GM21528 (cell line): ENCODE measurements around the gene HBD.

Experiments
- ATAC-seq: cut with Tn5 transposase; IDR thresholded peaks from one replicate; pipeline ENCODE4 v1.9.1; 2021; ENCODE audit warnings: mild to moderate bottlenecking, moderate library complexity; ENCODE audit not compliant: unreplicated experiment, low FRiP score

HBD gene

GRCh38 chr11:5235364-5236095 is 1.2 kb upstream of the HBD start:
- no peak for ATAC-seq

DNA sequence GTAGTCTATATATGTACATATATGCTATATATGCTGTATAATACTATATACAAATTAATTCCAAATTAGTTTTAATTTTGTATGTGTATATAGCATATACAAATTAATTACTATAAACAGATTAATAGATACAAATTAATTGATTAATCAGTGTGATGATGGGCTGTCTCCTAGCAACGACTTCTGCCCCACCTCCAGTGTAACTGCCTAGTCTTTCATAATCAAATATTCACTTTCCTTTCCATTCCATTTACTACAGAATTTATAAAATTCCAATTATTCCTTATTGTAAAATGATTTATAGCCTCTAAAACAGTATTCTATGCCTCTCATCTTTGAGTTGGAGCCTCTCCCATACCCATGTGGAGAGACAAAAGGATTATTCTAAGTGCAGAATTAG is 976 bp downstream of the HBD start:
- no peak for ATAC-seq

- no peak for ATAC-seq
Measured at GRCh38 chr11:5232821-5233220, 1.5 kb downstream of the HBD start.

- no peak for ATAC-seq
Measured at GRCh38 chr11:5232176-5232575, 2.1 kb downstream of the HBD start.

DNA sequence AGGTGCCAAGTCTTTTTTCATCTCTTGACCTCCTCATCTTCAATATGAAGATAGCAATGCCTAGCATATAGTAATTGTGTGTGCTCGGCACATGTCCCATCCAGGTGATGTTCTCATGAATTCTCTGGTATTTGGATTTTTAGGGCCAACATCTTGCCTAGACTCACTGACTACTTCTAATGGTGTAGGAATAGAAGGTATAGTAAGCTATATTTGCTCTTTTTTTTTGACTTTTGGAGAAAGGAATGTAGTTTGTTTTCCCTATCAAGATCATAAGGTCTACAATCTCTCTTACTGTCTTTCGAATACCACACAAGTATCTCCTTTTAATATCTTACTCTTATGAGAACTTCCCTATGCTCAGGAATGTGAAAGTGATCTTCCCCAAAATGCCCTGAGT is 3.2 kb downstream of the HBD start:
- no peak for ATAC-seq

DNA sequence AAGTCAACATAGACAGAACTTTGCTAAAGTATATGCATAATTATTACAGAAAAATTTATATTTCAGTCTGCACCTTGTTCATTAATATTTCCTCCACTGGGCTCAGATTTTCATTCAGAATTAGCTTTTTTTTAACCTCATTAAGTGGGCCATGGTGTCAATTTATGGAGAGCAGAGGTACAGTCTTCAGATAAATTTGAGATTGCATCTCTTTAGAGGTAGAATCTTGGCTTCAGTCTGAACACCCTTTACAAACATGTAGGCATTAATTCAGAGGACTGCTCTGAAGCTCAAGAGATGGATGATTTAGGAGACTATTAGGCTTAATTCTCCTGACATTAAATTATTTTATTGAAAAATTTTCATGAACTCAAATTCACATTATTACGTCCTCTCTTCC is 4.0 kb downstream of the HBD start:
- ATAC-seq: no peak

GRCh38 chr11:5229796-5230195 is 4.5 kb downstream of the HBD start:
- ATAC-seq: no peak

DNA sequence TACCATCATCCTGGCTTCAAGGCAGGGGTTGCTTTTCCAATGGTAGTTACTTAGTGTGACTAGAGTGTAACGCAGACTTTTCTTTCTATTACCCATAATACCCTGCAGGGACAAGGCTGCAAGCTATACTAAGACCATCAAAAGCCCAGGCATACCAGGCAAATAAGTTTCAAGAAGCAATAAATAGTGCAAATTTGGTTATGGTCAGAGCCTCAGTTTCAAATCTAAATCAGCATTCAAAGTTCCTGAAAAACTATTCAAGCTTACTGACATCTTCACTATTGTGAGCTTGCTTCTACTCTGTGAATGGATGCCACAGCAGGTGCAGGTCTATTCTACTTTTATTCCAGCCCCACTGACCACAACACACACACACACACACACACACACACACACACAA is 4.9 kb downstream of the HBD start:
- no peak for ATAC-seq

DNA sequence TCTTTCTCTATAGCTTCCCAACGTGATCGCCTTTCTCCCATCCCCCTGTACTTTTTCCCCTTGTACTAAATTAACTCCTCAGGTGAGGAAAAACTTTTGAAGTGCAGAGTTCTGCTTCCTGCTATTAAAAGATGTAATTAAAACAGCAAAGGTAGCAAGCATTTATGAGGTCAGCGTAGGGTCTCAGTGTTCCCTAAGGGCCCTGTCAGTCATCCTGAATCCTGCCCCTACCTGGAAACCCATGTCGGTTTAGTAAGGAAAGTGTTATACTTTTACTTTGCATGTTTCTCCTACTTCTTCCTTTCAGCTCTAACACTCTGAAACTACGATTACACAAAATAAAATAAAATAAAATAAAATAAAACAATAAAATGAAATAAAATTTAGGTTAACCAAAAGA is 6.2 kb downstream of the HBD start:
- no peak for ATAC-seq

DNA sequence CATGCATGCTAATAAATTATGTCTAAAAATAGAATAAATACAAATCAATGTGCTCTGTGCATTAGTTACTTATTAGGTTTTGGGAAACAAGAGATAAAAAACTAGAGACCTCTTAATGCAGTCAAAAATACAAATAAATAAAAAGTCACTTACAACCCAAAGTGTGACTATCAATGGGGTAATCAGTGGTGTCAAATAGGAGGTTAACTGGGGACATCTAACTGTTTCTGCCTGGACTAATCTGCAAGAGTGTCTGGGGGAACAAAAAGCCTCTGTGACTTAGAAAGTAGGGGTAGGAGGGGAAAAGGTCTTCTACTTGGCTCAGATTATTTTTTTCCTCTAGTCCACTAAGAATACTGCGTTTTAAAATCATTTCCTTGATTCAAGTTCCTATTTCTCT is 6.6 kb downstream of the HBD start:
- ATAC-seq: no peak

- ATAC-seq: no peak
Measured at GRCh38 chr11:5226732-5227310, 7.5 kb downstream of the HBD start, which contains the start of gene HBB. Gene HBB, minus strand, starts transcription at chr11:5227071. Its CDS starts 50 bp downstream, at chr11:5227021.

GRCh38 chr11:5225480-5225871 is 8.8 kb downstream of the HBD start:
- ATAC-seq: no peak

- ATAC-seq: no peak
Measured at GRCh38 chr11:5224538-5225479, 9.5 kb downstream of the HBD start.

- ATAC-seq: no peak
Measured at GRCh38 chr11:5223686-5224085, 10.6 kb downstream of the HBD start.

DNA sequence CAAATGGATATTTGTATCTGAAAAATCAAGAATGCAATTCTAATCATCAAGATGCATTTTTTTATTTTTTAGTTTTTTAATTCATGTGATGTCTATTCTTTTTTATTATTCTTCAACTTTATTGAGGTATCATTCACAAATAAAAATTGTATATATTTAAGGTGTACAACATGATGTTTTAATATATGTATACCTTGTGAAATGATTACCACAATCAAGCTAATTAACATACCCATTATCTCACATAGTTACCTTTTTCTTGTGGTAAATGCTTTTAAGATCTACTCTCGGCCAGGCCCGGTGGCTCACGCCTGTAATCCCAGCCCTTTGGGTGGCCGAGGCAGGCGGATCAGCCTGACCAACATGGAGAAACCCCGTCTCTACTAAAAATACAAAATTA is 11.1 kb downstream of the HBD start:
- no peak for ATAC-seq

- ATAC-seq: no peak
Measured at GRCh38 chr11:5210376-5210885, 23.9 kb downstream of the HBD start.

- no peak for ATAC-seq
Measured at GRCh38 chr11:5204787-5205186, 29.5 kb downstream of the HBD start.

DNA sequence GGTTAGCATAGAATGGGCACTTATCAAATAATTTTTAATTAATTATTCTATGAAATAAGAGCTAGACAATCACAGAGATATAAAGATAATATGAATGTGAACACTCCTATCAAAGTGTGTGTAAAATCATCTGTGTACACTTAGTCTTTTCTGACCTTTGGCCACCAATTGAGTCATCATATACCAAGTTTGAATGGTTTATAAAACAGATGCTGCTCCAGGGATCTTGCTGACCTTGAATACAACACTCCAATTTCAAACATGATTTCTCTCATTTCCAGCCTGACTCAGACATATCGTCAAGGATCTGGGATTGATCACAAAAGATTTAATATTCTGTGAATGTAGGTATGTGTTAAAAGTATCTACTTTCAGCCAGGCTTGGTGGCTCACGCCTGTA is 30.9 kb downstream of the HBD start:
- no peak for ATAC-seq

GRCh38 chr11:5200582-5200981 is 33.7 kb downstream of the HBD start, which contains the start of gene OR51V1:
Gene OR51V1, minus strand, starts transcription at chr11:5200682. Its CDS starts 0 bp downstream, at chr11:5200682.
- ATAC-seq: no peak

DNA sequence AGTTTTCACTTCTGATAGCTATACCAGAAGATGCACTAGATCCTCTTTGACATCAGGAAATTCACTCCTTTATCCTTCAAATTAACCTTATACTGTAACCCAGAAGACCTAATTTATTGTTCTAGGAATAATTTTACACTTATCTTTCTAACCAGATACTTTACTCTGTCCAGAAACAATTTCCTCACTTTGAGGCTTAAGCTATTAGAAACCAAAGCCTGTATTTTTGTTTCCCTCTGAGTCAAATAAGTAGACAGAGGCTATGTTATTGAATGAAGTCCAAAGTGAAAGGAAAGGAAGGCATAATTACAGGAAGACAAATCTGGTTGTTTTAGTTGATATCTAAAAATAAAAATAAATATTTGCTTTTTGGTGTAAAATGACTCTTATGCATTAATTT is 36.0 kb downstream of the HBD start:
- no peak for ATAC-seq

DNA sequence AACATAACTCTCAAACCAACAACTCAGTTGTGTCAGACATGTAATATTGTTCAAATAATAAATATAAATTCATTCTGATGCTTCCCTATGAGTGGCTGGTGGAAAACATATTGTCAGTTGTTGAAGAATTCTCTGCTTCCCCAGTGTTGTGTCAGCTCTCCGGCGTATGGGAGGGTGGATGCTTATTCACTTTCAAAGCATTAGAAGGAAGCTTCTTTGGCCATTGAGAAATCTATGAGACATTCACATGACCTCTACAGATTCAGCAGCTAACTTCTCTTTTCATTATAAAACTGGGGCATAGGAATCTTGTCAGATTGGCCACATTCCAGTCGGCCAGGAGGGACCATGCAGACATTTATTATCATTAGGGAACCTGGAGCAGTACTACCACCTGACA is 36.7 kb downstream of the HBD start:
- no peak for ATAC-seq
